Measurements from ENCODE around the gene P2RY6.
A peak's percentile ranks its signal among the peaks of the same experiment; 100 is the strongest.

Gene P2RY6

DNA sequence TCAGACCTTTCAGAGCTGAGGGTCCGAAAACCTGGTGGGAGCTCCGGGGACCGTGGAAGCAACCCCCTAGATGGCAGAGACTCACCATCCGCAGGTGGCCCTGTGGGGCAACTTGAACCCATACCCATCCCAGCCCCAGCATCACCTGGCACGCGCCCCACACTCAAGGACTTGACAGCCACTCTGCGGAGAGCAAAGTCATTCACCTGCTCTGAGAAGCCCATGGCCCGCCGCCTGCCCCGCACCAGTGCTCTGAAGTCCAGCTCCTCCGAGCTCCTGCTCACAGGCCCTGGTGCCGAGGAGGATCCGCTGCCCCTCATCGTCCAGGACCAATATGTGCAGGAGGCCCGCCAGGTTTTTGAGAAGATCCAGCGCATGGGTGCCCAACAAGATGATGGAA is 37.9 kb downstream of the P2RY6 start:
- DNase-seq (ENCODE audit: low read depth) = no peak
- peak overlapping the region; percentile 87 for H3K4me3 ChIP-seq (ENCODE audit: low read length)
- TF ChIP-seq, protein P1, sequence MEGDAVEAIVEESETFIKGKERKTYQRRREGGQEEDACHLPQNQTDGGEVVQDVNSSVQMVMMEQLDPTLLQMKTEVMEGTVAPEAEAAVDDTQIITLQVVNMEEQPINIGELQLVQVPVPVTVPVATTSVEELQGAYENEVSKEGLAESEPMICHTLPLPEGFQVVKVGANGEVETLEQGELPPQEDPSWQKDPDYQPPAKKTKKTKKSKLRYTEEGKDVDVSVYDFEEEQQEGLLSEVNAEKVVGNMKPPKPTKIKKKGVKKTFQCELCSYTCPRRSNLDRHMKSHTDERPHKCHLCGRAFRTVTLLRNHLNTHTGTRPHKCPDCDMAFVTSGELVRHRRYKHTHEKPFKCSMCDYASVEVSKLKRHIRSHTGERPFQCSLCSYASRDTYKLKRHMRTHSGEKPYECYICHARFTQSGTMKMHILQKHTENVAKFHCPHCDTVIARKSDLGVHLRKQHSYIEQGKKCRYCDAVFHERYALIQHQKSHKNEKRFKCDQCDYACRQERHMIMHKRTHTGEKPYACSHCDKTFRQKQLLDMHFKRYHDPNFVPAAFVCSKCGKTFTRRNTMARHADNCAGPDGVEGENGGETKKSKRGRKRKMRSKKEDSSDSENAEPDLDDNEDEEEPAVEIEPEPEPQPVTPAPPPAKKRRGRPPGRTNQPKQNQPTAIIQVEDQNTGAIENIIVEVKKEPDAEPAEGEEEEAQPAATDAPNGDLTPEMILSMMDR (conservative IDR thresholded peaks at IDR 0.05; ENCODE audit: low read length) = no peak

DNA sequence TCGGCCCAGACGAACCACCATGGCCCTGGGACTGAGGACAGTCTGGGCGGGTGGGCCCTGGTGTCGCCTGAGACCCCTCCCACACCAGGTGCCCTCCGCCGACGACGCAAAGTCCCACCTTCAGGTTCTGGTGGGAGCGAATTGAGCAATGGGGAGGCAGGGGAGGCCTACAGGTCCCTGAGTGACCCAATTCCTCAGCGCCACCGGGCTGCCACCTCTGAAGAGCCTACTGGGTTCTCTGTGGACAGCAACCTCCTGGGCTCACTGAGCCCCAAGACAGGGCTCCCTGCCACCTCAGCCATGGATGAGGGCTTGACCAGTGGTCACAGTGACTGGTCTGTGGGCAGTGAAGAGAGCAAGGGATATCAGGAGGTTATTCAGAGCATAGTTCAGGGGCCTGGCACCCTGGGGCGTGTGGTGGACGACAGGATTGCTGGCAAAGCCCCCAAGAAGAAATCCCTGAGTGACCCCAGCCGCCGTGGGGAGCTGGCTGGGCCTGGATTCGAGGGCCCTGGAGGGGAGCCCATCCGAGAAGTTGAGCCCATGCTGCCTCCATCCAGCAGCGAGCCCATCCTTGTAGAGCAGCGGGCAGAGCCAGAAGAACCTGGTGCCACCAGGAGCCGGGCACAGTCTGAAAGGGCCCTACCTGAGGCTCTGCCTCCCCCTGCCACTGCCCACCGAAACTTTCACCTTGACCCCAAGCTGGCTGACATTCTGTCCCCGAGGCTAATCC is 38.7 kb downstream of the P2RY6 start:
- H3K4me3 ChIP-seq (ENCODE audit: low read length) = peak overlapping the region; percentile 87
- TF ChIP-seq, protein P1 (conservative IDR thresholded peaks at IDR 0.05; ENCODE audit: low read length) = no peak
- DNase-seq (ENCODE audit: low read depth) = no peak

DNA sequence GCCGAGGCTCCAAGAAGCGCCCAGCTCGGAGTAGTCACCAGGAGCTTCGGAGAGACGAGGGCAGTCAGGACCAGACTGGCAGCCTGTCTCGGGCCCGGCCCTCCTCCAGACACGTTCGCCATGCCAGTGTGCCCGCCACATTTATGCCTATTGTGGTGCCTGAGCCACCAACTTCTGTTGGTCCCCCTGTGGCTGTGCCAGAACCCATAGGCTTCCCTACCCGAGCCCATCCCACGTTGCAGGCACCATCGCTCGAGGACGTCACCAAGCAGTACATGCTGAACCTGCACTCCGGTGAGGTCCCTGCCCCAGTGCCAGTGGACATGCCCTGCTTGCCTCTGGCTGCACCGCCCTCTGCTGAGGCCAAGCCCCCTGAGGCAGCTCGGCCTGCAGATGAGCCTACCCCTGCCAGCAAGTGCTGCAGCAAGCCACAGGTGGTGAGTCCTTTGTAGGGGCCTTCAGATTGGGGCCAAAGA is 39.3 kb downstream of the P2RY6 start:
- no peak for DNase-seq (ENCODE audit: low read depth)
- TF ChIP-seq, protein P1 (conservative IDR thresholded peaks at IDR 0.05; ENCODE audit: low read length) = no peak
- peak overlapping the region; percentile 87 for H3K4me3 ChIP-seq (ENCODE audit: low read length)

DNA sequence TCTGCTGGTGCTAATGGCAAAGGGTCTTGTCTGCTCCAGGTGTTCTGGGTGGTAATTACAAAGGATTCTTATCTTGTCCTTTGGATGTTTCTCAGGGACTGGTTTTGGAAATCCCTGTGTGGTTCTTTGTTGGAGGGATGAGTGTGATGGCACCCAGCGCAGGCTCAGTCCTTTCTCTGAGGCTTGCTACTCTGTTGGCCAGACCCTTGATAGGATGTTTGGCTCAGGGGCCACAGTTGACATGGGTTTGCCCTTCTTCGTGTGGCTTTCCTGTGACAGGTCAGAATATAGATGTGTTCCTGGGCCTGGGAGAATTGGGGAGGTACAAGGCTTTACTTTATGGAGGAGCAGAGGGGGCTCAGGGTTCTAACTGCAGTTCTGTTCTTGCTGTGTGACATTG is 39.9 kb downstream of the P2RY6 start:
- TF ChIP-seq, protein P1 (conservative IDR thresholded peaks at IDR 0.05; ENCODE audit: low read length) = no peak
- DNase-seq (ENCODE audit: low read depth) = no peak
- H3K4me3 ChIP-seq (ENCODE audit: low read length) = peak overlapping the region; percentile 87

DNA sequence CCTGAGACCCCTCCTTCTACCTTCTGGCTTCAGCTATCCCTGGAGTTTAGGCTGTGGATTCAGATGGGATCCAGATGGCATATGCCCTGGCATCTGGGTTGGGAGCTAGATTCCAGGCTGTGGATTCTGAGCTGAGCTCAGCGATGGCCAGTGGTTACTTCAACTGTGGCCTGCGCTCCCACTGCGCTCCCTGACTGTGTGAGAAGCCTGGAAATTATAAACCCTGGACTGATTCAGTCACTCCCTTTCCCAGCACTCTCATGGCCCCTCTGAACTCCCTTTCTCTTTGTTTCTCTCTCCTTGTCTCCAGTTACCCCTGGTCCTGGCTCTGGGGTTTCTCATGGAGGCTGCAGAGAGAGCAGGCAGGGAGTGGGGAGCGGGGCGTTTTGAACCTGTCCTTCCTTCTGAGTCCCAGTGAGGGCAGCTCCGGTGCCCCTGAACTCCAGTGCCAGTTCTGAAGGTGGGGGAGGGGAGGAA is 40.8 kb downstream of the P2RY6 start:
- DNase-seq (ENCODE audit: low read depth) = peak; percentile 74
- TF ChIP-seq, protein P1 (conservative IDR thresholded peaks at IDR 0.05; ENCODE audit: low read length) = no peak
- H3K4me3 ChIP-seq (ENCODE audit: low read length) = peak overlapping the region; percentile 87

DNA sequence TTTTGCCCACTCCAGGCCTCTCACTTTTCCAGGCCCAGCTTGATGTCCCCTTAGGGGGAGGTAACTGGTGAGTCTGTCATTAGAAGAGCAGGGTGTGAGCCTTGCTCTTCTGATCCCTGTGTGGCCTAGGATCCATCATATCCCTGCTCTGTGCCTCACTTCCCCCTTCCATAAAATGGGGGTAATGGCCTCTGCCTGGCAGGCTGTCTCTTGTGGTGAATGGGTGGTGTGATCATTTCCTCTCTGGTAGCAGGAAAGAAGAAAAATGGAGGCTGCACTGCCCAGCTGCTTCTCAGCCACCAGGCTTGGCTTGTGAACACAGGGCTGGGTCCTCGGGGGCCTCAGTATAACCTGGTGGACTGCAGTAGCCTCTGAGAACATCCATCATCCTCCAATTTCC is 41.5 kb downstream of the P2RY6 start:
- TF ChIP-seq, protein P1 (conservative IDR thresholded peaks at IDR 0.05; ENCODE audit: low read length) = no peak
- DNase-seq (ENCODE audit: low read depth) = no peak
- H3K4me3 ChIP-seq (ENCODE audit: low read length) = peak overlapping the region; percentile 87
